ENCODE results near the gene MIF4GD.

Gene MIF4GD

GRCh38 chr17:75232786-75233185, 38.2 kb downstream of the MIF4GD start:
- H4K20me1 ChIP-seq (ENCODE audit: insufficient read depth, low read length), result peaks cover 8% of the 10 kb centered on the region; the same call in 1 of the 2 replicates
- no peak overlapping the region for H3K9ac ChIP-seq (ENCODE audit: low read depth, low read length)
- no peak overlapping the region for H2AFZ ChIP-seq (ENCODE audit: low read depth, low read length)
- no peaks in the 10 kb centered on the region for H3K9me3 ChIP-seq (ENCODE audit: insufficient read depth, low read length, severe bottlenecking)
- H3K4me3 ChIP-seq (ENCODE audit: low read depth in 1 of 2, low read length in 2 of 2), result no peak overlapping the region
- H3K27ac ChIP-seq (ENCODE audit: low read length), result no peak overlapping the region
- H3K79me2 ChIP-seq (ENCODE audit: insufficient read depth, low read length), result no peaks in the 10 kb centered on the region
- H3K4me2 ChIP-seq (ENCODE audit: insufficient read depth, low read length), result no peak overlapping the region
- TF ChIP-seq EZH2 (IDR thresholded peaks at IDR 0.05; ENCODE audit: borderline replicate concordance, low read depth, low read length, severe bottlenecking) (no peak), CTCF (IDR thresholded peaks at IDR 0.05; ENCODE audit: borderline replicate concordance, extremely low read depth, low read length, poor library complexity, severe bottlenecking) (no peak)
- H3K4me1 ChIP-seq (ENCODE audit: insufficient read depth, low read length), result no peaks in the 10 kb centered on the region
- no peak for ATAC-seq (ENCODE audit: insufficient read depth, low read depth)
- no peak for DNase-seq
- no peaks in the 10 kb centered on the region for H3K27me3 ChIP-seq (ENCODE audit: insufficient read depth, low read length, poor library complexity)
- H3K36me3 ChIP-seq (ENCODE audit: insufficient read depth, low read length), result peaks cover 91% of the 10 kb centered on the region

DNA sequence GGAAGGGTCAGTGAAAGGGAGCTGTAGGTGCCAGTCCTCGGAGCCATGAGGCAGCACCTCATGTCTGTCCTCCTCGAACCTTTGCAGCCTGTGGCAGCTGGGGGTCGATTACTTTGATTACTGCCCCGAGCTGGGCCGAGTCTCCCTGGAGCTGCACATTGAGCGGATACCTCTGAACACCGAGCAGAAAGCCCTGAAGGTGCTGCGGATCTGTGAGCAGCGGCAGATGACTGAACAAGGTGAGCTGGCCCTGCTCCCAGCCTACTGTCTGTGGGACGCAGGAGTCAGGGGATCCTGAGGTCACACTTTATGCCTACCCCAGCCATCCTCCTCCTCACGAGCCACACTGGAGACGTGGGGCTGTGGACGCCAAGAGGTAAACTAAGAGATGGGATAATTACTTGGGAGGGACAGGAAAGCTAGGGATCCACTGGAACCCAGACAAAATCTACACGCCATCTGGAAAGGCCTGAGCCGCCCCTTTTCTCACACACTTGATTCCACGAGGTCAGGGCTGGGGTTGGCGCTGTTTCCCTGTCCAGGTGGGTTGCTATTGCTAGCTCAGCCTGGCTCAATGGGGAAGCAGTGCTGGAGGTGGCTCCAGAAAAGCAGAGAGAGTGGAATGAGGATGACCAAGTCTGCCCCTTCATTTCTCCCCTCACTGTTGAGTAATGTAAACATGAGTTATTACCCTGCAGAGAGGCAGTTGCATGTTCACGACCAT, 39.1 kb downstream of the MIF4GD start:
- Histone ChIP-seq H3K27ac (ENCODE audit: low read length) (no peak overlapping the region), H3K79me2 (ENCODE audit: insufficient read depth, low read length) (no peaks in the 10 kb centered on the region), H3K4me2 (ENCODE audit: insufficient read depth, low read length) (no peak overlapping the region), H3K9ac (ENCODE audit: low read depth, low read length) (no peak overlapping the region), H3K4me1 (ENCODE audit: insufficient read depth, low read length) (no peaks in the 10 kb centered on the region), H3K36me3 (ENCODE audit: insufficient read depth, low read length) (peaks cover 89% of the 10 kb centered on the region), H3K9me3 (ENCODE audit: insufficient read depth, low read length, severe bottlenecking) (no peaks in the 10 kb centered on the region), H4K20me1 (ENCODE audit: insufficient read depth, low read length) (peaks cover 5% of the 10 kb centered on the region; the same call in 1 of the 2 replicates), H2AFZ (ENCODE audit: low read depth, low read length) (no peak overlapping the region), H3K27me3 (ENCODE audit: insufficient read depth, low read length, poor library complexity) (no peaks in the 10 kb centered on the region), H3K4me3 (ENCODE audit: low read depth in 1 of 2, low read length in 2 of 2) (no peak overlapping the region)
- ATAC-seq (ENCODE audit: insufficient read depth, low read depth), result no peak
- no peak for TF ChIP-seq CTCF (IDR thresholded peaks at IDR 0.05; ENCODE audit: borderline replicate concordance, extremely low read depth, low read length, poor library complexity, severe bottlenecking)
- no peak for TF ChIP-seq EZH2 (IDR thresholded peaks at IDR 0.05; ENCODE audit: borderline replicate concordance, low read depth, low read length, severe bottlenecking)
- no peak for DNase-seq

DNA sequence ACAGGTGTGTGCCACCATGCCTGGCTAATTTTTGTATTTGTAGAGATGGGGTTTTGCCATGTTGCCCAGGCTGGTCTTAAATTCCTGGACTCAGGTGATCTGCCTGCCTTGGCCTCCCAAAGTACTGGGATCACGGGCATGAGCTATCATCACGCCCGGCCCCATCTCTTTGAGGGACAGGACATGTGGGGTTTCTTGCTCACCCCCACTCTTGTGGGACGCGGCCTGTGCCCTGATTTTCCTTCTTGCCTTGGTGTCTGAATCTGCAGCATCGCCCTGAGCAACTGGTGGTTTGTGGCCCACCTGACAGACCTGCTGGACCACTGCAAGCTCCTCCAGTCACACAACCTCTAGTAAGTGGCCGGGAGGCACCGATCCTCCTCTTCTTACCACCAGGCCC, 40.0 kb downstream of the MIF4GD start:
- Histone ChIP-seq H3K9me3 (ENCODE audit: insufficient read depth, low read length, severe bottlenecking) (no peaks in the 10 kb centered on the region), H3K27ac (ENCODE audit: low read length) (no peak overlapping the region), H3K4me1 (ENCODE audit: insufficient read depth, low read length) (no peaks in the 10 kb centered on the region), H2AFZ (ENCODE audit: low read depth, low read length) (no peak overlapping the region), H4K20me1 (ENCODE audit: insufficient read depth, low read length) (peaks cover 2% of the 10 kb centered on the region; the same call in 1 of the 2 replicates), H3K27me3 (ENCODE audit: insufficient read depth, low read length, poor library complexity) (no peaks in the 10 kb centered on the region), H3K4me2 (ENCODE audit: insufficient read depth, low read length) (no peak overlapping the region), H3K79me2 (ENCODE audit: insufficient read depth, low read length) (no peaks in the 10 kb centered on the region), H3K4me3 (ENCODE audit: low read depth in 1 of 2, low read length in 2 of 2) (no peak overlapping the region), H3K36me3 (ENCODE audit: insufficient read depth, low read length) (peaks cover 89% of the 10 kb centered on the region), H3K9ac (ENCODE audit: low read depth, low read length) (no peak overlapping the region)
- ATAC-seq (ENCODE audit: insufficient read depth, low read depth) (no peak), DNase-seq (no peak)
- TF ChIP-seq CTCF (IDR thresholded peaks at IDR 0.05; ENCODE audit: borderline replicate concordance, extremely low read depth, low read length, poor library complexity, severe bottlenecking) (no peak), EZH2 (IDR thresholded peaks at IDR 0.05; ENCODE audit: borderline replicate concordance, low read depth, low read length, severe bottlenecking) (no peak)
